ENCODE measurements around the gene SF3B5. TPM values are rescaled to one million over a fixed set of nuclear protein-coding genes. Genes with fewer than 3 reads are reported as not detected.

The SF3B5 gene
- total RNA-seq, 4 donors from 2014 or later: 46.6 to 166 (median 97.2) TPM

GRCh38 chr6:144098993-144099392, 3.6 kb upstream of the SF3B5 start:
- H3K4me3 ChIP-seq: no peak overlapping the region
- no peaks in the 10 kb centered on the region for H3K36me3 ChIP-seq
- intact Hi-C loops (cut with DNase I; ENCODE audit: low total_unique reads): no loop called here
- no peaks in the 10 kb centered on the region for H3K4me1 ChIP-seq
- no peak for TF ChIP-seq CTCF (IDR thresholded peaks at IDR 0.05)
- no peak for TF ChIP-seq POLR2A (IDR thresholded peaks at IDR 0.05)
- no peaks in the 10 kb centered on the region for H3K27me3 ChIP-seq
- no peaks in the 10 kb centered on the region for H3K9me3 ChIP-seq
- H3K27ac ChIP-seq: no peak overlapping the region
- no peak for DNase-seq

GRCh38 chr6:144094731-144095133, 641 bp downstream of the SF3B5 start:
- H3K27me3 ChIP-seq: no peaks in the 10 kb centered on the region
- H3K4me1 ChIP-seq: no peaks in the 10 kb centered on the region
- TF ChIP-seq CTCF (IDR thresholded peaks at IDR 0.05): no peak
- TF ChIP-seq POLR2A (IDR thresholded peaks at IDR 0.05): no peak
- no peak for DNase-seq
- H3K36me3 ChIP-seq: no peaks in the 10 kb centered on the region
- H3K9me3 ChIP-seq: no peaks in the 10 kb centered on the region
- intact Hi-C loops (cut with DNase I; ENCODE audit: low total_unique reads): no loop called here
- peak overlapping the region; percentile 77 to 80 for H3K27ac ChIP-seq
- H3K4me3 ChIP-seq: peak overlapping the region; percentile 78 to 88

- DNase-seq: no peak
- Histone ChIP-seq H3K27ac (no peak overlapping the region), H3K9me3 (no peaks in the 10 kb centered on the region), H3K4me1 (no peaks in the 10 kb centered on the region), H3K36me3 (no peaks in the 10 kb centered on the region), H3K27me3 (no peaks in the 10 kb centered on the region), H3K4me3 (no peak overlapping the region)
- TF ChIP-seq POLR2A (IDR thresholded peaks at IDR 0.05): no peak
- TF ChIP-seq CTCF (IDR thresholded peaks at IDR 0.05): no peak
- intact Hi-C loops (cut with DNase I; ENCODE audit: low total_unique reads): no loop called here
These were observed 1.7 kb downstream of the SF3B5 start for GRCh38 chr6:144093658-144094057.

GRCh38 chr6:144093236-144093635, 2.1 kb downstream of the SF3B5 start:
- intact Hi-C loops (cut with DNase I; ENCODE audit: low total_unique reads): no loop called here
- no peak overlapping the region for H3K27ac ChIP-seq

GRCh38 chr6:144090384-144090783, 5.0 kb downstream of the SF3B5 start:
- no peaks in the 10 kb centered on the region for H3K9me3 ChIP-seq
- no peak for DNase-seq
- no peaks in the 10 kb centered on the region for H3K27me3 ChIP-seq
- no peaks in the 10 kb centered on the region for H3K4me1 ChIP-seq
- no peak overlapping the region for H3K27ac ChIP-seq
- no peak overlapping the region for H3K4me3 ChIP-seq
- no peaks in the 10 kb centered on the region for H3K36me3 ChIP-seq
- intact Hi-C loops (cut with DNase I; ENCODE audit: low total_unique reads): no loop called here
- TF ChIP-seq CTCF (IDR thresholded peaks at IDR 0.05) (no peak), POLR2A (IDR thresholded peaks at IDR 0.05) (no peak)

More at GRCh38 chr6:144093236-144093635, 2.1 kb downstream of the SF3B5 start:
- H3K27me3 ChIP-seq: no peaks in the 10 kb centered on the region
- no peak for TF ChIP-seq POLR2A (IDR thresholded peaks at IDR 0.05)
- no peak for TF ChIP-seq CTCF (IDR thresholded peaks at IDR 0.05)
- H3K4me1 ChIP-seq: no peaks in the 10 kb centered on the region
- no peaks in the 10 kb centered on the region for H3K36me3 ChIP-seq
- H3K9me3 ChIP-seq: no peaks in the 10 kb centered on the region
- no peak overlapping the region for H3K4me3 ChIP-seq
- DNase-seq: no peak

Measured in uterus (tissue), 4 donors.